CD4-positive, alpha-beta T cell (primary cell): ENCODE data around the gene ACTRT3. TPM values are rescaled to one million over a fixed set of nuclear protein-coding genes. Genes with fewer than 3 reads are reported as not detected.
A peak's percentile ranks its signal among the peaks of the same experiment; 100 is the strongest.

Experiments used
- ATAC-seq: fragments of 200-7000 bp; cut with Tn5 transposase; one replicate; pipeline ENCODE4 v1.10.0; 2022; ENCODE audit warnings: mild to moderate bottlenecking; ENCODE audit not compliant: poor library complexity
- CTCF ChIA-PET: fragments of 350-600 bp; sonication (Branson Sonifier 250); formaldehyde crosslinking; loops from one replicate; lab custom pipeline; 2021; ENCODE audit warnings: antibody characterized with exemption, inconsistent platforms; lab: Charles Lee
- POLR2A ChIA-PET: fragments of 350-600 bp; sonication (Branson Sonifier 250); formaldehyde crosslinking; loops from one replicate; lab custom pipeline; 2021; ENCODE audit warnings: antibody characterized with exemption, inconsistent platforms; lab: Charles Lee
- DNase-seq, 14 experiments: peaks; one replicate each; pipeline ENCODE4 v3.0.0-alpha.2; 2013 to 2020; ENCODE audit warnings: mixed read lengths in 2 of 14
- H3K27ac ChIP-seq, 2 donors: one replicate each; pipeline versions ENCODE4 v1.5.1 to v1.7.0; 2013; ENCODE audit warnings: low read length in 2 of 2, low read depth in 1 of 2, mild to moderate bottlenecking in 1 of 2
- H3K27me3 ChIP-seq, 2 experiments: 1 replicate in 1 of 2; 2 replicates in 1 of 2; pipeline versions ENCODE4 v1.6.1 to v1.7.0; 2013; ENCODE audit warnings: low read length in 2 of 2, control low read depth in 1 of 2, mild to moderate bottlenecking in 1 of 2, moderate library complexity in 1 of 2; ENCODE audit not compliant: insufficient read depth in 2 of 2, control insufficient read depth in 1 of 2
- H3K36me3 ChIP-seq: one replicate; pipeline ENCODE4 v1.6.1; 2013; ENCODE audit warnings: low read length, control low read depth; ENCODE audit not compliant: insufficient read depth
- H3K4me1 ChIP-seq: one replicate; pipeline ENCODE4 v1.6.1; 2013; ENCODE audit warnings: low read length, control low read depth; ENCODE audit not compliant: insufficient read depth
- H3K4me3 ChIP-seq: one replicate; pipeline ENCODE4 v1.5.1; 2013; ENCODE audit warnings: mild to moderate bottlenecking, low read length, moderate library complexity
- H3K9me3 ChIP-seq, 2 experiments: 1 replicate in 1 of 2; 2 replicates in 1 of 2; pipeline versions ENCODE4 v1.6.1 to v1.7.0; 2013; ENCODE audit warnings: low read length in 2 of 2, mild to moderate bottlenecking in 2 of 2, control low read depth in 1 of 2, moderate library complexity in 1 of 2; ENCODE audit not compliant: control insufficient read depth in 1 of 2, insufficient read depth in 1 of 2
- H3K27ac Mint-ChIP-seq: one replicate; pipeline ENCODE4 v1.8.0; 2020; ENCODE audit warnings: mixed read lengths
- H3K27me3 Mint-ChIP-seq: one replicate; pipeline ENCODE4 v1.8.0; 2021; ENCODE audit warnings: mixed read lengths
- H3K36me3 Mint-ChIP-seq: one replicate; pipeline ENCODE4 v1.8.0; 2021; ENCODE audit warnings: low read depth, mixed read lengths
- H3K4me1 Mint-ChIP-seq: one replicate; pipeline ENCODE4 v1.8.0; 2021; ENCODE audit warnings: low read depth, mixed read lengths
- H3K4me3 Mint-ChIP-seq: one replicate; pipeline ENCODE4 v1.8.0; 2020; ENCODE audit warnings: mild to moderate bottlenecking, mixed read lengths
- H3K9me3 Mint-ChIP-seq: one replicate; pipeline ENCODE4 v1.8.0; 2020; ENCODE audit warnings: mixed read lengths
- intact Hi-C, 2 experiments: fragments of 100-400 bp; cut with DNase I in 1 of 2; cut with micrococcal nuclease in 1 of 2; formaldehyde crosslinking; loops; one replicate each; pipeline versions ENCODE4 v1.15.1 to v1.9.0; 2023 to 2025; cut with DNase I, micrococcal nuclease
- polyA plus RNA-seq, 2 donors: library from polyadenylated mRNA; unstranded; fragments of 120-200 nt; gene quantifications; one replicate each; pipeline ENCODE4 v1.2.1, GENCODE V29; 2013
- total RNA-seq, 174 experiments: library from RNA in 2 of 174; stranded (reverse) in 2 of 174; gene quantifications; one replicate each; pipeline ENCODE4 v1.2.3 and lab custom pipeline; 2021 to 2026
- TF ChIP-seq, protein P1 (sequence below): fragments of 200-600 bp; IDR thresholded peaks from one replicate; pipeline ENCODE4 v1.8.0; 2022; ENCODE audit warnings: antibody characterized with exemption, mild to moderate bottlenecking

The ACTRT3 gene
- total RNA-seq (not detected), total RNA-seq (lab: John Stamatoyannopoulos, UW) (0 to 4.0 (median 0.30) reads per million in 172 experiments)
- 0.09 TPM for polyA plus RNA-seq (2013, experiment 1 of 2)
- polyA plus RNA-seq (2013, experiment 2 of 2) = 0.15 TPM

DNA sequence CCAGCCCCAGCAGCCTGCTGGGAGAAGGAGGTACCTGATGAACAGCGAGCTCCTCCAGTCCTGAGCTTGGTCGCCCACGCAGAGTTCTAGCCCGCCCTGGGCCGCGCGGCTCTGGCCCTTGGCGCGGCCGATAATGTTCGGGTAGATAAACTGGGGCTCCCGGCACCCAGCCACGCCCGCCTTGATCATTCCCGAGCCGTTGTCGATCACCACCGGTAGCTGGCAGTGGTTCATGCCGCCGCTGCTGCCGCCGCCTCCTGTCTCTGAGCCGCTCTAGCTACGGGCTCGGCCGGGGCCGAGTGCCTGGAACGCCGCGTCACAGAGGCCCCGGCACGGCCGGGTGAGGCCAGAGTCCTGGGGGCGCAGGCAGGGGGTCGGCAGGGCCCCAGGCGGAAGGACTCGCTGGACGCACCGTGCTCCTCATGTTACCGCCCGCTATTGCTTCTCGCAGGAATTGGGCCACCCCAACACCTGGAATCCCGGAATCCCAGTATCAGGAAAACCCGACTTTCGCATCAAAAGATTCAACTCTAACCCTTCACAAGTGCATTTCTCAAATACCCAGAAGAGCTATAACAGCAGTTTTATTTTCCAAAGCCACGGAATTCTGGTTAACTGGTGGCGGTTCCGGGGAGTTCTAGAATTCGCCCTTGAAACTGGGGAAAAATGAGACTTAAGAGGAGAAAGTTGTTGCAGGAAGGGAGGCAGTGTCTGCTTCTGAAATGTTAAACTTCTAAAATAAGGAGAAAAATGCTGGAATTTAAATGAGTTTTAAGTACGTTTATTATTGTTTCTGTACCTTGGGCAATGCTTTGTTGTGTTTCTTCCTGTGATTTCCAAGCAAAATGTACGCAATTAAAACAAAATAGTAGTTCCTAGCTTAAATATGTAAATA is at the start of gene ACTRT3:
Gene ACTRT3 (minus strand): TSS at position 275 of the 895 bp plus-strand sequence. CDS start 41 bp downstream, at position 234.
- CTCF ChIA-PET = interaction anchor here (0.8 kb wide), 1 partner anchor 197 kb away, joined by 3 read pairs; the partner anchor contains the start of gene SEC62
- intact Hi-C loops = loop anchor here (5.0 to 10.0 kb wide), 5 partner anchors 43 to 1103 kb away; partner anchors contain the start of genes LRRC34 (in 1 of the 2), LRRIQ4 (in 1 of the 2), PRKCI (in 1 of the 2) and RPL22L1 (in 1 of the 2)
- Mint-ChIP-seq H3K27ac (peak within 1 kb of the TSS; percentile 75), H3K36me3 (peaks cover 35% of the 10 kb centered on the region), H3K4me1 (peaks cover 49% of the 10 kb centered on the region), H3K4me3 (peak within 1 kb of the TSS; percentile 94), H3K27me3 (peaks cover 12% of the 10 kb centered on the region), H3K9me3 (no peaks in the 10 kb centered on the region)
- peaks cover 22% of the 10 kb centered on the region for H3K4me1 ChIP-seq
- H3K27me3 ChIP-seq = no peaks in the 10 kb centered on the region
- TF ChIP-seq, protein P1, sequence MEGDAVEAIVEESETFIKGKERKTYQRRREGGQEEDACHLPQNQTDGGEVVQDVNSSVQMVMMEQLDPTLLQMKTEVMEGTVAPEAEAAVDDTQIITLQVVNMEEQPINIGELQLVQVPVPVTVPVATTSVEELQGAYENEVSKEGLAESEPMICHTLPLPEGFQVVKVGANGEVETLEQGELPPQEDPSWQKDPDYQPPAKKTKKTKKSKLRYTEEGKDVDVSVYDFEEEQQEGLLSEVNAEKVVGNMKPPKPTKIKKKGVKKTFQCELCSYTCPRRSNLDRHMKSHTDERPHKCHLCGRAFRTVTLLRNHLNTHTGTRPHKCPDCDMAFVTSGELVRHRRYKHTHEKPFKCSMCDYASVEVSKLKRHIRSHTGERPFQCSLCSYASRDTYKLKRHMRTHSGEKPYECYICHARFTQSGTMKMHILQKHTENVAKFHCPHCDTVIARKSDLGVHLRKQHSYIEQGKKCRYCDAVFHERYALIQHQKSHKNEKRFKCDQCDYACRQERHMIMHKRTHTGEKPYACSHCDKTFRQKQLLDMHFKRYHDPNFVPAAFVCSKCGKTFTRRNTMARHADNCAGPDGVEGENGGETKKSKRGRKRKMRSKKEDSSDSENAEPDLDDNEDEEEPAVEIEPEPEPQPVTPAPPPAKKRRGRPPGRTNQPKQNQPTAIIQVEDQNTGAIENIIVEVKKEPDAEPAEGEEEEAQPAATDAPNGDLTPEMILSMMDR = no peak
- peaks cover under 1% of the 10 kb centered on the region for H3K36me3 ChIP-seq
- DNase-seq (peak; percentile 33 to 85 (median 51)), ATAC-seq (no peak)
- peak within 1 kb of the TSS; percentile 72 for H3K4me3 ChIP-seq
- H3K9me3 ChIP-seq = peaks cover 0 to 4% of the 10 kb centered on the region in 2 experiments
- peak within 1 kb of the TSS in 1 of 2 donors; percentile 13 for H3K27ac ChIP-seq
- POLR2A ChIA-PET = interaction anchor here (0.6 to 1.8 kb wide), 4 partner anchors 43 to 588 kb away, joined by 3 to 6 read pairs (median 3); partner anchors contain the start of genes LRRC34, LRRIQ4, PHC3 and SKIL

DNA sequence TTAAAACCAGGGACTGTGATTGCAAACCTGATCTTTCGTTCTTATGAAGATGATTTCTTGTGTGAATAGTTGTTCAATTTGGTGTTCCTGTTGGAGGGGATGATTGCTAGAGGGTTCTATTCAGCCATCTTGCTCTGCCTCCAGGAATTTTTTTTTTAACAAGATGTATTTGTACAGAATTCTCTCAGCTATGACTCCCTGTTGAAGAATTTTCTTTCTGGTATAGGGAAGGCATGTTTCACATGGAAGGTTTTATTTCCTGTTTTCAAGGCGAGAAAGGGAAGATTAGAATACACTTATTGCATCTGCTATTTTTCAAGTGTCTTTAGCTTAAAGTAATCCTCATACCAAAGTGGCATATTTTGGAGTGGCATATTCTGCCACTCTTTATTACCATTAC is 49.0 kb upstream of the ACTRT3 start:
- Histone ChIP-seq H3K9me3 (peaks cover 0 to 13% of the 10 kb centered on the region in 2 experiments), H3K36me3 (no peaks in the 10 kb centered on the region), H3K4me1 (peaks cover 11% of the 10 kb centered on the region), H3K27me3 (peaks cover 4% of the 10 kb centered on the region in 2 experiments), H3K27ac (no peak overlapping the region), H3K4me3 (no peak overlapping the region)
- TF ChIP-seq, protein P1 = no peak
- peaks cover 4% of the 10 kb centered on the region for H3K36me3 Mint-ChIP-seq
- peaks cover 12% of the 10 kb centered on the region for H3K4me1 Mint-ChIP-seq
- ATAC-seq (no peak), DNase-seq (no peak)
- peaks cover 31% of the 10 kb centered on the region for H3K27me3 Mint-ChIP-seq
- ChIA-PET POLR2A (no interaction called here), CTCF (no interaction called here)
- H3K27ac Mint-ChIP-seq = no peak overlapping the region
- peaks cover 5% of the 10 kb centered on the region for H3K9me3 Mint-ChIP-seq
- H3K4me3 Mint-ChIP-seq = no peak overlapping the region
- intact Hi-C loops = no loop called here

DNA sequence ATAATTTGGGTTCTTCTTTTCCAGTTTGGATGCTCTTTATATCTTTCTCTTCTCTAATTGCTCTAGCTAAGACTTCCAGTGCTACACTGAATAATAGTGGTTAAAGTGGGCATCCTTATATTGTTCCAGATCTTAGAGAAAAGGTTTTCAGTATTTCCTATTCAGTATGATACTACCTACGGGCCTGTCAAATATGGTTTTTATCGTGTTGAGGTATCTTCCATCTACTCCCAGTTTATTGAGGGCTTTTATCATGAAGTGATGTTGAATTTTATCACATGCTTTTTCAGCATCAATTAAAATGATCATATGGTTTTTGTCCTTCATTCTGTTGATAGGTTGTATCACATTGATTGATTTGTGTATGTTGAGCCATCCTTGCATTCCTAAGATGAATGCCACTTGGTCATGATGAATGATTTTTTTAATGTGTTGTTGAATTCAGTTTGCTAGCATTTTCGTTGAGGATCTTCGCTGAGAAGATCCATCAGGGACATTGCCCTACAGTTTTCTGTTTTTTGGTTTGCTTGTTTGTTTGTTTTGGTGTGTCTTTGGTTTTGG is 46.3 kb upstream of the ACTRT3 start:
- TF ChIP-seq, protein P1 = no peak
- intact Hi-C loops = no loop called here
- Histone ChIP-seq H3K27me3 (peaks cover 0 to 4% of the 10 kb centered on the region in 2 experiments), H3K36me3 (no peaks in the 10 kb centered on the region), H3K4me3 (no peak overlapping the region), H3K4me1 (peaks cover 27% of the 10 kb centered on the region), H3K9me3 (peaks cover 0 to 13% of the 10 kb centered on the region in 2 experiments), H3K27ac (no peak overlapping the region)
- Mint-ChIP-seq H3K9me3 (peaks cover 5% of the 10 kb centered on the region), H3K4me3 (no peak overlapping the region), H3K36me3 (peaks cover 7% of the 10 kb centered on the region), H3K27me3 (peaks cover 19% of the 10 kb centered on the region), H3K4me1 (peaks cover 26% of the 10 kb centered on the region), H3K27ac (no peak overlapping the region)
- DNase-seq (no peak), ATAC-seq (no peak)
- ChIA-PET CTCF (interaction anchor here (0.7 kb wide), 1 partner anchor 210 kb away, joined by 3 read pairs; no protein-coding TSS in a partner anchor), POLR2A (interaction anchor here (2.1 kb wide), 1 partner anchor 43 kb away, joined by 7 read pairs; the partner anchor contains the start of gene MYNN)
